IMR-90 (cell line): ENCODE data around the gene CEP78. TPM values are rescaled to one million over a fixed set of nuclear protein-coding genes. Genes with fewer than 3 reads are reported as not detected.

Source experiments
- ATAC-seq: fragments of 200-7000 bp; cut with Tn5 transposase; 2 replicates; pipeline ENCODE4 v1.9.1; 2020; ENCODE audit warnings: low read depth, mild to moderate bottlenecking, moderate library complexity
- BruUV-seq: library from RNA; stranded (reverse); fragments of 400-500 nt; replicated peaks from 2 replicates; lab custom pipeline; 2021; lab: Mats Ljungman, UMichigan
- CTCF ChIA-PET: fragments of 300-600 bp; formaldehyde crosslinking; extraction: SDS; loops from one replicate; lab custom pipeline; 2021; ENCODE audit warnings: antibody characterized with exemption; lab: Yijun Ruan, JAX
- POLR2A ChIA-PET: fragments of 300-600 bp; sonication (Branson Sonifier 250); formaldehyde crosslinking; loops from one replicate; lab custom pipeline; 2022; ENCODE audit warnings: antibody characterized with exemption; ENCODE audit not compliant: unreplicated experiment; lab: Charles Lee
- DNase-seq: peaks from one replicate; pipeline ENCODE4 v3.0.0; 2013
- H2AFZ ChIP-seq: replicated peaks from 2 replicates; pipeline ENCODE3; 2013; ENCODE audit warnings: low read length, mild to moderate bottlenecking; ENCODE audit not compliant: poor library complexity
- H2AK5ac ChIP-seq: 2 replicates; pipeline ENCODE4 v1.6.1; 2013; ENCODE audit warnings: low read depth, low read length, inconsistent platforms
- H2AK9ac ChIP-seq: replicated peaks from 2 replicates; pipeline ENCODE3; 2013; ENCODE audit warnings: mild to moderate bottlenecking, low read depth, low read length, moderate library complexity; ENCODE audit not compliant: poor library complexity
- H2BK120ac ChIP-seq: 2 replicates; pipeline ENCODE4 v1.6.1; 2013; ENCODE audit warnings: low read depth, low read length, inconsistent platforms
- H2BK15ac ChIP-seq: 3 replicates; pipeline ENCODE4 v1.6.1; 2013; ENCODE audit warnings: low read depth, low read length, inconsistent platforms
- H2BK20ac ChIP-seq: 2 replicates; pipeline ENCODE4 v1.6.1; 2013; ENCODE audit warnings: low read depth, mild to moderate bottlenecking, inconsistent platforms, low read length, moderate library complexity
- H2BK5ac ChIP-seq: 2 replicates; pipeline ENCODE4 v1.6.1; 2013; ENCODE audit warnings: mild to moderate bottlenecking, low read depth, low read length, inconsistent platforms; ENCODE audit not compliant: poor library complexity, severe bottlenecking
- H3K14ac ChIP-seq: replicated peaks from 2 replicates; pipeline ENCODE4 v1.6.1; 2013; ENCODE audit warnings: low read depth, low read length, inconsistent platforms
- H3K18ac ChIP-seq: 2 replicates; pipeline ENCODE4 v1.6.1; 2013; ENCODE audit warnings: low read depth, low read length, control low read depth
- H3K23ac ChIP-seq: 2 replicates; pipeline ENCODE4 v1.6.1; 2013; ENCODE audit warnings: low read depth, low read length, inconsistent platforms
- H3K27ac ChIP-seq: 2 replicates; pipeline ENCODE4 v1.5.1; 2013; ENCODE audit warnings: mild to moderate bottlenecking, control low read depth, low read length; ENCODE audit not compliant: insufficient read depth
- H3K27me3 ChIP-seq: 2 replicates; pipeline ENCODE4 v1.6.1; 2013; ENCODE audit warnings: low read length; ENCODE audit not compliant: control insufficient read depth, insufficient read depth
- H3K36me3 ChIP-seq: 2 replicates; pipeline ENCODE4 v1.6.1; 2013; ENCODE audit warnings: low read length, mixed read lengths; ENCODE audit not compliant: control insufficient read depth, insufficient read depth
- H3K4ac ChIP-seq: 2 replicates; pipeline ENCODE4 v1.6.1; 2013; ENCODE audit warnings: low read depth, low read length, inconsistent platforms
- H3K4me1 ChIP-seq: 2 replicates; pipeline ENCODE4 v1.6.1; 2013; ENCODE audit warnings: low read length, mixed read lengths; ENCODE audit not compliant: control insufficient read depth, insufficient read depth
- H3K4me2 ChIP-seq: 2 replicates; pipeline ENCODE4 v1.6.1; 2013; ENCODE audit warnings: low read depth, mild to moderate bottlenecking, control low read depth, low read length, moderate library complexity
- H3K4me3 ChIP-seq: 2 replicates; pipeline ENCODE4 v1.5.1; 2013; ENCODE audit warnings: low read depth, mild to moderate bottlenecking, control low read depth, low read length, moderate library complexity; ENCODE audit not compliant: insufficient read depth
- H3K56ac ChIP-seq: 2 replicates; pipeline ENCODE4 v1.6.1; 2013; ENCODE audit warnings: low read length, inconsistent platforms; ENCODE audit not compliant: insufficient read depth; ENCODE audit errors: extremely low read depth
- H3K79me1 ChIP-seq, 2 experiments: 2 replicates each; pipeline ENCODE4 v1.6.1; 2013; ENCODE audit warnings: low read length in 2 of 2, inconsistent platforms in 1 of 2, low read depth in 1 of 2
- H3K9ac ChIP-seq: 2 replicates; pipeline ENCODE4 v1.6.1; 2013; ENCODE audit warnings: low read depth, low read length, control low read depth
- H3K9me1 ChIP-seq: 2 replicates; pipeline ENCODE4 v1.6.1; 2013; ENCODE audit warnings: low read length, inconsistent platforms; ENCODE audit not compliant: insufficient read depth
- H3K9me3 ChIP-seq: 2 replicates; pipeline ENCODE4 v1.6.1; 2013; ENCODE audit warnings: low read length; ENCODE audit not compliant: control insufficient read depth, insufficient read depth
- H4K20me1 ChIP-seq: 2 replicates; pipeline ENCODE4 v1.6.1; 2013; ENCODE audit warnings: low read length, inconsistent platforms; ENCODE audit not compliant: insufficient read depth
- H4K5ac ChIP-seq: 2 replicates; pipeline ENCODE4 v1.6.1; 2013; ENCODE audit warnings: mild to moderate bottlenecking, low read depth, low read length, control low read depth
- H4K8ac ChIP-seq, 2 experiments: 2 replicates each; pipeline ENCODE4 v1.6.1; 2013; ENCODE audit warnings: low read depth in 2 of 2, low read length in 2 of 2, control low read depth in 1 of 2, inconsistent platforms in 1 of 2
- H4K91ac ChIP-seq: 2 replicates; pipeline ENCODE4 v1.6.1; 2013; ENCODE audit warnings: low read depth, low read length, inconsistent platforms; ENCODE audit not compliant: insufficient read depth
- BHLHE40 ChIP-seq: fragments of 150-350 bp; IDR thresholded peaks from 2 replicates; pipeline ENCODE4 v1.6.1; 2016; ENCODE audit warnings: mild to moderate bottlenecking, low read depth, low read length
- CHD1 ChIP-seq: IDR thresholded peaks from 2 replicates; pipeline ENCODE4 v1.6.1; 2012; ENCODE audit warnings: low read depth, low read length, improper control_type of control experiment
- MAFK ChIP-seq: IDR thresholded peaks from 2 replicates; pipeline ENCODE4 v1.6.1; 2012; ENCODE audit warnings: low read depth, low read length, improper control_type of control experiment
- NFE2L2 ChIP-seq: fragments of 150-350 bp; IDR thresholded peaks from 2 replicates; pipeline ENCODE4 v1.6.1; 2016; ENCODE audit warnings: low read depth, mild to moderate bottlenecking, low read length
- RCOR1 ChIP-seq: IDR thresholded peaks from 2 replicates; pipeline ENCODE4 v1.6.1; 2012; ENCODE audit warnings: mild to moderate bottlenecking, low read length, improper control_type of control experiment; ENCODE audit not compliant: insufficient replicate concordance
- SMC3 ChIP-seq: fragments of 150-350 bp; IDR thresholded peaks from 2 replicates; pipeline ENCODE4 v1.6.1; 2016; ENCODE audit warnings: low read depth, mild to moderate bottlenecking, antibody characterized with exemption, low read length, moderate library complexity
- USF2 ChIP-seq: fragments of 150-350 bp; IDR thresholded peaks from 2 replicates; pipeline ENCODE4 v1.6.1; 2017; ENCODE audit warnings: mild to moderate bottlenecking, antibody characterized with exemption, low read length, low read depth
- WGBS, 2 experiments: methylation state at CpG; one replicate each; pipeline versions ENCODE4 v1.1.5 to v1.1.7; 2013; ENCODE audit warnings: missing lambda C conversion rate in 2 of 2; ENCODE audit not compliant: insufficient read length in 1 of 2; ENCODE audit errors: extremely low coverage in 2 of 2; 5-methylcytosine and 5-hydroxymethylcytosine counted together
- dilution Hi-C: fragments of 300-500 bp; cut with HindIII; formaldehyde crosslinking; loops from one replicate; pipeline ENCODE4 v1.14.3; 2018; ENCODE audit warnings: low sequenced_read_pairs; ENCODE audit not compliant: unreplicated experiment
- in situ Hi-C: fragments of 300-500 bp; cut with MboI; formaldehyde crosslinking; loops from 3 replicates; pipeline ENCODE4 v1.14.3; 2019; ENCODE audit warnings: low sequenced_read_pairs, inconsistent platforms, mixed read lengths
- intact Hi-C: fragments of 100-400 bp; cut with micrococcal nuclease; formaldehyde crosslinking; loops from 2 replicates; pipeline ENCODE4 v1.10.0; 2022
- polyA plus RNA-seq, 3 experiments: library from polyadenylated mRNA; depleted of rRNA; stranded (reverse); fragments of >200 nt; gene quantifications; 2 replicates each; pipeline ENCODE4 v1.2.3, GENCODE V29; 2012; ENCODE audit warnings: low replicate concordance in 1 of 3
- total RNA-seq: library from RNA; depleted of rRNA; stranded (reverse); fragments of >200 nt; gene quantifications from 2 replicates; pipeline ENCODE4 v1.2.3, GENCODE V29; 2012

The CEP78 gene
- total and polyA plus RNA-seq, 2 of the 4 experiments (the other 2 are of a cell fraction): 9.2 to 18.3 TPM

GRCh38 chr9:78236551-78236910, 656 bp downstream of the CEP78 start:
- Histone ChIP-seq H3K9me1 (no peaks in the 10 kb centered on the region), H3K4me3 (peak overlapping the region; percentile 90), H3K9ac (peak overlapping the region; percentile 58), H2BK20ac (no peak overlapping the region), H3K4me1 (peaks cover 5% of the 10 kb centered on the region; the same call in 1 of the 2 replicates), H3K27me3 (no peaks in the 10 kb centered on the region), H2AK5ac (no peak overlapping the region), H3K4ac (peak overlapping the region; percentile 24; the same call in 1 of the 2 replicates), H4K91ac (no peak overlapping the region), H4K8ac (no peak overlapping the region), H2BK15ac (no peak overlapping the region), H3K36me3 (no peaks in the 10 kb centered on the region), H2BK120ac (no peak overlapping the region), H4K5ac (no peak overlapping the region), H3K23ac (peak overlapping the region; percentile 79; the same call in 1 of the 2 replicates), H3K9me3 (no peaks in the 10 kb centered on the region), H2BK5ac (no peak overlapping the region), H3K27ac (peak overlapping the region; percentile 63; the same call in 1 of the 2 replicates), H2AK9ac (peak overlapping the region; percentile 2), H3K79me1 (peaks cover 6 to 16% of the 10 kb centered on the region in 2 experiments; a peak in 2 of 4 replicates), H4K20me1 (no peaks in the 10 kb centered on the region), H3K4me2 (peak overlapping the region; percentile 98), H3K56ac (no peak overlapping the region), H2AFZ (peak overlapping the region; percentile 98), H3K14ac (peak overlapping the region; percentile 57), H3K18ac (no peak overlapping the region)
- TF ChIP-seq NFE2L2 (no peak), MAFK (no peak), RCOR1 (no peak), SMC3 (no peak), CHD1 (no peak), USF2 (no peak), BHLHE40 (no peak)
- CTCF ChIA-PET: interaction anchor here (0.8 to 1.1 kb wide), 2 partner anchors 14 to 21 kb away, joined by 3 read pairs; no protein-coding TSS in a partner anchor
- ATAC-seq (no peak; the same call in 1 of the 2 replicates), DNase-seq (no peak)
- in situ Hi-C loops: no loop called here
- BruUV-seq: no TSS peak
- POLR2A ChIA-PET: no interaction called here
- intact Hi-C loops: loop anchor here (2.0 to 10.0 kb wide), 4 partner anchors 60 to 782 kb away; partner anchors contain the start of gene PSAT1
- WGBS, 2 experiments: no CpG with 5 or more reads among the region's 12 CpGs
- dilution Hi-C loops: no loop called here
